HG03095 (cell line): Measurements from ENCODE around the gene CCDC85B.

Experiments used
- ATAC-seq: cut with Tn5 transposase; IDR thresholded peaks from one replicate; pipeline ENCODE4 v1.9.1; 2021; ENCODE audit warnings: moderate library complexity; ENCODE audit not compliant: unreplicated experiment

CCDC85B gene

GRCh38 chr11:65928667-65929066 is 38.2 kb downstream of the CCDC85B start:
- ATAC-seq = no peak

GRCh38 chr11:65931773-65932557 is 41.5 kb downstream of the CCDC85B start:
- no peak for ATAC-seq

DNA sequence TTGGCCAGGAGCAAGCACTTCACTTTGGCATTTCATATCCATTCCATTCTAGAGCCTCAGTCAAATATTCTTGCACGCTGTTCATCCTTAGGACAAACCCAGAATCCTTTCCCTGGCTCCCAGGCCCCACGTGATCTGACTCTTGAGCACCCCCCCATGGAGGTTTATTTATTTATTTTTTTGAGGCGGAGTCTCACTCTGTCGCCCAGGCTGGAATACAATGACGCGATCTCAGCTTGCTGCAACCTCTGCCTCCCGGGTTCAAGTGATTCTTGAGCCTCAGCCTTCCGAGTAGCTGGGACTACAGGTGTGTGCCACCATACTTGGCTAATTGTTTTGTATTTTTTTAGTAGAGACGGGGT is 42.1 kb downstream of the CCDC85B start:
- ATAC-seq = no peak

DNA sequence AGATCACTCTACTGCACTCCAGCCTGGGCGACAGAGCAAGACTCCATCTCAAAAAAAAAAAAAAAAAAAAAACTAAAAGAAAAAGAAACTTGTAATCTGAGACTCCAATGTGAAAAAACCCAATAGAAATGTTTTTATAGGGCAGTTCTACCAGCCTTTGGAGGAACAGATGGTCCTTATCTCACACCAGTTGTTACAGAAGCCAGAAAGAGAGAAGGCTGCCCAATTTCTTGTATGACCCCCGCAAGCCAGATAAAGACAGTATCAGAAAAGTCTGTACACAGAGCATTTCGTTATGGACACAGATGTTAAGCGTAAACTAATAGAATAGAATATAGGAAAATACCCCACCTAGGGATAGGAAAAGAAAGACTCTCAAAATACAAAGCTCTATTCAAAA is 43.5 kb downstream of the CCDC85B start:
- ATAC-seq = no peak

DNA sequence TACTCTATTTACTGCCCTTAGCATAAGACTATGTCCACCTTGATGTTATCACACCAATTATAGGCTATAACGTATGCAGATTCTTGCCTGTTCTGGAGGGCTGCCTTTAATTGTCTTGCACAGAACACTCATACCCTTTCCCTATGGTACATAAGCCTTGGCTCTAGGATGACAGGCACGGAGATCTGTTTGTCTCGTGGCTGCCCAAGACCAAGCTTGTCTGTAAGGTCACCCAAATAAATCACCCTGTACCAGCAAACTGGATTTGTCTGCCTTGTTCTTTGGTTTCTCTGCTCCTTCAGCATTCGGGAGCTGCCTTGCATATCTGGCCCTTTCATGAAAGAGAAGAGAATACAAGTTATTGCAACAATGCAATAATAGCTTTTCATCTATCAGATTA is 47.3 kb downstream of the CCDC85B start:
- no peak for ATAC-seq
